ENCODE results near the gene GRM4. TPM values are rescaled to one million over a fixed set of nuclear protein-coding genes. Genes with fewer than 3 reads are reported as not detected.
"Not testable (repeated sequence)": the region's sequence is repeated elsewhere in the genome, so short reads cannot be mapped to it uniquely, and the experiment has no call there.

GRM4 gene
- polyA plus RNA-seq, 1 of the 3 experiments (the other 2 are of a cell fraction): not detected

- H3F3A ChIP-seq (replicated peaks; ENCODE audit: insufficient read depth); H3K4me3 ChIP-seq (ENCODE audit: low read depth in 2 of 2, low read length in 1 of 2); DNase-seq; H3K4me2 ChIP-seq; H3K79me2 ChIP-seq (ENCODE audit: insufficient read depth); H3K4me1 ChIP-seq (ENCODE audit: control insufficient read depth in 1 of 2, insufficient read depth in 2 of 2, low read depth in 1 of 2, low read length in 1 of 2); H3K9ac ChIP-seq; H2AFZ ChIP-seq (ENCODE audit: low read depth); H3K27ac ChIP-seq (ENCODE audit: low read depth in 2 of 2, low read length in 1 of 2); H4K20me1 ChIP-seq (ENCODE audit: insufficient read depth); H3K36me3 ChIP-seq (replicated peaks in 1 of 2; ENCODE audit: control insufficient read depth in 1 of 2, insufficient read depth in 2 of 2, low read length in 1 of 2); H3K9me3 ChIP-seq; H3K27me3 ChIP-seq (ENCODE audit: insufficient read depth); H3K9me2 ChIP-seq: not testable (repeated sequence)
- 76% methylated on average over 5 of the region's 5 CpGs for whole genome bisulfite sequencing (ENCODE audit: low lambda C conversion rate)
- POLR2A ChIA-PET: interaction anchor here (0.6 kb wide), 1 partner anchor 821 kb away, joined by 4 read pairs; no protein-coding TSS in a partner anchor
- CTCF ChIA-PET: interaction anchor here (1.0 to 1.3 kb wide), 3 partner anchors 11 to 61 kb away, joined by 3 to 4 read pairs (median 3); no protein-coding TSS in a partner anchor
Measured at GRCh38 chr6:34184726-34185125, 38.8 kb upstream of the GRM4 start.

- Histone ChIP-seq H3K4me2 (no peak overlapping the region), H3K9ac (no peak overlapping the region), H3K79me2 (ENCODE audit: insufficient read depth) (no peaks in the 10 kb centered on the region), H3K4me3 (ENCODE audit: low read depth in 2 of 2, low read length in 1 of 2) (no peak overlapping the region), H3K36me3 (replicated peaks in 1 of 2; ENCODE audit: control insufficient read depth in 1 of 2, insufficient read depth in 2 of 2, low read length in 1 of 2) (no peaks in the 10 kb centered on the region), H3K9me2 (no peaks in the 10 kb centered on the region), H3K27ac (ENCODE audit: low read depth in 2 of 2, low read length in 1 of 2) (no peak overlapping the region), H2AFZ (ENCODE audit: low read depth) (no peak overlapping the region), H4K20me1 (ENCODE audit: insufficient read depth) (no peaks in the 10 kb centered on the region), H3K27me3 (ENCODE audit: insufficient read depth) (no peaks in the 10 kb centered on the region), H3K9me3 (no peaks in the 10 kb centered on the region), H3F3A (replicated peaks; ENCODE audit: insufficient read depth) (no peaks in the 10 kb centered on the region), H3K4me1 (ENCODE audit: control insufficient read depth in 1 of 2, insufficient read depth in 2 of 2, low read depth in 1 of 2, low read length in 1 of 2) (no peaks in the 10 kb centered on the region)
- no peak for TF ChIP-seq GABPA (IDR thresholded peaks at IDR 0.05; ENCODE audit: low read depth)
- ChIA-PET CTCF (interaction anchor here (1.1 to 2.0 kb wide), 3 partner anchors 8 to 28 kb away, joined by 3 to 9 read pairs (median 3); no protein-coding TSS in a partner anchor), POLR2A (no interaction called here)
- no peak for DNase-seq
- WGBS (ENCODE audit: low lambda C conversion rate): 85% methylated on average over 8 of the region's 8 CpGs
Measured at GRCh38 chr6:34182751-34183531, 37.1 kb upstream of the GRM4 start.

- H3F3A ChIP-seq (replicated peaks; ENCODE audit: insufficient read depth): no peaks in the 10 kb centered on the region
- H2AFZ ChIP-seq (ENCODE audit: low read depth): no peak overlapping the region
- POLR2A ChIA-PET: no interaction called here
- H3K27me3 ChIP-seq (ENCODE audit: insufficient read depth): no peaks in the 10 kb centered on the region
- H3K9ac ChIP-seq: no peak overlapping the region
- no peaks in the 10 kb centered on the region for H3K9me2 ChIP-seq
- no peaks in the 10 kb centered on the region for H3K79me2 ChIP-seq (ENCODE audit: insufficient read depth)
- no peak overlapping the region for H3K27ac ChIP-seq (ENCODE audit: low read depth in 2 of 2, low read length in 1 of 2)
- H3K9me3 ChIP-seq: no peaks in the 10 kb centered on the region
- 80% methylated on average over 1 of the region's 1 CpG for WGBS (ENCODE audit: low lambda C conversion rate)
- H3K4me1 ChIP-seq (ENCODE audit: control insufficient read depth in 1 of 2, insufficient read depth in 2 of 2, low read depth in 1 of 2, low read length in 1 of 2): peaks cover 0 to 5% of the 10 kb centered on the region in 2 experiments; a peak in 1 of 4 replicates
- H3K36me3 ChIP-seq (replicated peaks in 1 of 2; ENCODE audit: control insufficient read depth in 1 of 2, insufficient read depth in 2 of 2, low read length in 1 of 2): no peaks in the 10 kb centered on the region
- CTCF ChIA-PET: interaction anchor here (2.0 kb wide), 1 partner anchor 18 kb away, joined by 9 read pairs; no protein-coding TSS in a partner anchor
- no peaks in the 10 kb centered on the region for H4K20me1 ChIP-seq (ENCODE audit: insufficient read depth)
- no peak for TF ChIP-seq CHD2 (IDR thresholded peaks at IDR 0.05; ENCODE audit: low read length, partially characterized antibody)
- no peak for TF ChIP-seq FOSL2 (IDR thresholded peaks at IDR 0.05; ENCODE audit: borderline replicate concordance, low read depth)
- no peak for TF ChIP-seq REST (IDR thresholded peaks at IDR 0.05; ENCODE audit: low read depth, low read length)
- no peak overlapping the region for H3K4me3 ChIP-seq (ENCODE audit: low read depth in 2 of 2, low read length in 1 of 2)
- H3K4me2 ChIP-seq: no peak overlapping the region
- no peak for DNase-seq
Measured at GRCh38 chr6:34181908-34182307, 36.0 kb upstream of the GRM4 start.

All from SK-N-SH (cell line).